GM12878 (cell line): ENCODE measurements around the gene DMKN. TPM values are rescaled to one million over a fixed set of nuclear protein-coding genes. Genes with fewer than 3 reads are reported as not detected.

ENCODE experiments used
- ATAC-seq: fragments of 200-7000 bp; cut with Tn5 transposase; 3 replicates; pipeline ENCODE4 v1.9.1; 2020; ENCODE audit warnings: mild to moderate bottlenecking, moderate library complexity
- BruUV-seq: library from RNA; stranded (reverse); fragments of 400-500 nt; replicated peaks from 2 replicates; lab custom pipeline; 2021; lab: Mats Ljungman, UMichigan
- CTCF ChIA-PET: fragments of 300-600 bp; sonication (Branson Sonifier 250); formaldehyde crosslinking; extraction: SDS; loops from one replicate; lab custom pipeline; 2021; ENCODE audit warnings: inconsistent platforms; lab: Yijun Ruan, JAX
- POLR2A ChIA-PET: fragments of 350-600 bp; formaldehyde crosslinking; extraction: SDS; loops from one replicate; lab custom pipeline; 2021; ENCODE audit warnings: inconsistent platforms; lab: Charles Lee
- RAD21 ChIA-PET: fragments of 300-600 bp; sonication (Branson Sonifier 250); formaldehyde crosslinking; loops from one replicate; lab custom pipeline; 2023; ENCODE audit warnings: antibody characterized with exemption; ENCODE audit not compliant: unreplicated experiment; lab: Charles Lee
- SMC1A ChIA-PET: fragments of 300-600 bp; sonication (Branson Sonifier 250); formaldehyde crosslinking; loops from one replicate; lab custom pipeline; 2023; ENCODE audit not compliant: unreplicated experiment, uncharacterized antibody; lab: Charles Lee
- DNase-seq: peaks from one replicate; pipeline ENCODE4 v3.0.0-alpha.2; 2011; ENCODE audit warnings: low read depth, low spot score
- FAIRE-seq: peaks from 3 replicates; lab custom pipeline; 2011; peaks lifted over from hg19 to GRCh38; lab: Jason Lieb, UNC
- H2AFZ ChIP-seq: 2 replicates; pipeline ENCODE4 v1.6.0; 2011; ENCODE audit warnings: low read depth, low read length, control low read depth; ENCODE audit not compliant: control insufficient read depth
- H3K27ac ChIP-seq: 2 replicates; pipeline ENCODE4 v1.5.1; 2011; ENCODE audit warnings: control low read depth; ENCODE audit not compliant: control insufficient read depth, insufficient read depth
- H3K27me3 ChIP-seq, 2 experiments: replicated peaks in 1 of 2; 2 replicates each; pipeline versions ENCODE4 v1.6.0 to v1.6.1; 2011; ENCODE audit warnings: low read length in 1 of 2; ENCODE audit not compliant: control insufficient read depth in 2 of 2, insufficient read depth in 2 of 2
- H3K36me3 ChIP-seq, 2 experiments: 2 replicates each; pipeline ENCODE4 v1.5.1; 2011; ENCODE audit warnings: low read length in 1 of 2; ENCODE audit not compliant: control insufficient read depth in 2 of 2, insufficient read depth in 2 of 2
- H3K4me1 ChIP-seq: 2 replicates; pipeline ENCODE4 v1.6.1; 2011; ENCODE audit warnings: mild to moderate bottlenecking, low read length, moderate library complexity, mixed read lengths; ENCODE audit not compliant: control insufficient read depth, insufficient read depth
- H3K4me2 ChIP-seq: 2 replicates; pipeline ENCODE4 v1.6.0; 2011; ENCODE audit warnings: control low read depth; ENCODE audit not compliant: control insufficient read depth, insufficient read depth
- H3K4me3 ChIP-seq: fragments of 200-600 bp; sonication (generic); 2 replicates; pipeline ENCODE4 v1.5.1; 2016
- H3K79me2 ChIP-seq: 2 replicates; pipeline ENCODE4 v1.6.0; 2011; ENCODE audit warnings: low read length; ENCODE audit not compliant: control insufficient read depth, insufficient read depth
- H3K9ac ChIP-seq: 2 replicates; pipeline ENCODE4 v1.8.0; 2011; ENCODE audit warnings: low read length, control low read depth, mixed read lengths; ENCODE audit not compliant: control insufficient read depth, insufficient read depth
- H3K9me3 ChIP-seq: replicated peaks from 3 replicates; pipeline ENCODE4 v1.5.1; 2011; ENCODE audit warnings: mild to moderate bottlenecking, low read length; ENCODE audit not compliant: control insufficient read depth, insufficient read depth
- H4K20me1 ChIP-seq: 2 replicates; pipeline ENCODE4 v1.6.0; 2011; ENCODE audit not compliant: control insufficient read depth, insufficient read depth
- ASH2L ChIP-seq: fragments of 300-600, 200-600 bp; sonication (generic); IDR thresholded peaks from 2 replicates; pipeline ENCODE4 v1.6.1; 2017; ENCODE audit warnings: low read depth, mild to moderate bottlenecking, borderline replicate concordance
- CEBPB ChIP-seq, 2 experiments: fragments of 150-350 bp in 1 of 2; IDR thresholded peaks; 2 replicates each; pipeline ENCODE4 v1.6.1; 2012 to 2014; ENCODE audit warnings: low read depth in 2 of 2, low read length in 2 of 2, borderline replicate concordance in 1 of 2, inconsistent platforms in 1 of 2
- CREB1 ChIP-seq: IDR thresholded peaks from 2 replicates; pipeline ENCODE4 v1.6.1; 2012; ENCODE audit warnings: low read depth, mild to moderate bottlenecking, inconsistent platforms
- EGR1 ChIP-seq, 2 experiments: IDR thresholded peaks; 1 replicate in 1 of 2; 2 replicates in 1 of 2; pipeline ENCODE4 v1.6.1; 2011 to 2012; ENCODE audit warnings: low read depth in 2 of 2, low read length in 2 of 2, borderline replicate concordance in 1 of 2, mild to moderate bottlenecking in 1 of 2, moderate library complexity in 1 of 2
- IKZF2 ChIP-seq, 2 experiments: fragments of 450-650 bp; IDR thresholded peaks; 2 replicates each; pipeline ENCODE4 v1.6.1; 2017; ENCODE audit warnings: mild to moderate bottlenecking in 2 of 2, moderate library complexity in 2 of 2
- IRF4 ChIP-seq: IDR thresholded peaks from 2 replicates; pipeline ENCODE4 v1.6.1; 2011; ENCODE audit warnings: low read depth, low read length
- JUNB ChIP-seq: IDR thresholded peaks from 2 replicates; pipeline ENCODE4 v1.6.1; 2016; ENCODE audit warnings: antibody characterized with exemption, mild to moderate bottlenecking
- MYC ChIP-seq: IDR thresholded peaks from 2 replicates; pipeline ENCODE4 v1.6.1; 2011; ENCODE audit warnings: mild to moderate bottlenecking, low read length, moderate library complexity, inconsistent platforms; ENCODE audit not compliant: insufficient read depth, insufficient replicate concordance, insufficient read length, severe bottlenecking
- NR2C1 ChIP-seq: fragments of 450-650 bp; IDR thresholded peaks from 2 replicates; pipeline ENCODE4 v1.6.1; 2017; ENCODE audit warnings: antibody characterized with exemption, mild to moderate bottlenecking, moderate library complexity
- POLR2A ChIP-seq: IDR thresholded peaks from 2 replicates; pipeline ENCODE4 v1.6.1; 2011; ENCODE audit warnings: low read depth, mild to moderate bottlenecking, low read length
- SMAD5 ChIP-seq: IDR thresholded peaks from 2 replicates; pipeline ENCODE4 v1.6.1; 2016; ENCODE audit warnings: antibody characterized with exemption, low read depth
- TARDBP ChIP-seq: IDR thresholded peaks from 2 replicates; pipeline ENCODE4 v1.6.1; 2016; ENCODE audit warnings: borderline replicate concordance
- ZNF217 ChIP-seq: fragments of 450-650 bp; IDR thresholded peaks from 2 replicates; pipeline ENCODE4 v1.6.1; 2017; ENCODE audit warnings: antibody characterized with exemption, mild to moderate bottlenecking
- WGBS: methylation state at CpG from one replicate; pipeline ENCODE4 v1.1.6; 2016; ENCODE audit warnings: low lambda C conversion rate; ENCODE audit not compliant: insufficient replicate concordance, insufficient coverage; ENCODE audit errors: missing lambda C conversion rate; 5-methylcytosine and 5-hydroxymethylcytosine counted together
- in situ Hi-C: fragments of 300-500 bp; cut with MboI; formaldehyde crosslinking; loops from 9 replicates; pipeline ENCODE4 v1.14.3; 2018; ENCODE audit warnings: mixed read lengths
- intact Hi-C: fragments of 100-400 bp; cut with micrococcal nuclease; formaldehyde crosslinking; loops from one replicate; pipeline ENCODE4 v1.14.2; 2022; ENCODE audit not compliant: unreplicated experiment
- polyA plus RNA-seq, 11 experiments: library from polyadenylated mRNA; depleted of rRNA in 4 of 11; unstranded in 6 of 11; stranded (reverse) in 5 of 11; fragments of >200 nt; fragmentation: Nextera tagmentation in 4 of 11; fragmentation: Illumina TruSeq in 1 of 11; extraction: Ambion mirVana in 4 of 11; extraction: Trizol in 1 of 11; gene quantifications; 1 replicate in 1 of 11; 2 replicates in 10 of 11; pipeline versions ENCODE4 v1.2.1 to v1.2.3, GENCODE V29; 2011 to 2016; ENCODE audit warnings: inconsistent platforms in 2 of 11, missing spikeins in 2 of 11, low read depth in 1 of 11
- total RNA-seq, 4 experiments: library from RNA; depleted of rRNA in 3 of 4; stranded (reverse); fragments of >200 nt in 3 of 4; fragmentation: Illumina TruSeq in 1 of 4; extraction: Trizol in 1 of 4; gene quantifications; 2 replicates each; pipeline versions ENCODE4 v1.2.1 to v1.2.3, GENCODE V29; 2013 to 2021
- TF ChIP-seq, protein P1 (sequence below): fragments of 450-650 bp; IDR thresholded peaks from 2 replicates; pipeline ENCODE4 v1.6.1; 2017; ENCODE audit warnings: mild to moderate bottlenecking, low read depth, inconsistent platforms; ENCODE audit not compliant: poor library complexity, severe bottlenecking

DMKN gene
- total and polyA plus RNA-seq, 10 of the 15 experiments (the other 5 are each of a cell fraction or from before 2014, with no cell fraction given) = 36.4 to 114 (median 58.6) TPM

DNA sequence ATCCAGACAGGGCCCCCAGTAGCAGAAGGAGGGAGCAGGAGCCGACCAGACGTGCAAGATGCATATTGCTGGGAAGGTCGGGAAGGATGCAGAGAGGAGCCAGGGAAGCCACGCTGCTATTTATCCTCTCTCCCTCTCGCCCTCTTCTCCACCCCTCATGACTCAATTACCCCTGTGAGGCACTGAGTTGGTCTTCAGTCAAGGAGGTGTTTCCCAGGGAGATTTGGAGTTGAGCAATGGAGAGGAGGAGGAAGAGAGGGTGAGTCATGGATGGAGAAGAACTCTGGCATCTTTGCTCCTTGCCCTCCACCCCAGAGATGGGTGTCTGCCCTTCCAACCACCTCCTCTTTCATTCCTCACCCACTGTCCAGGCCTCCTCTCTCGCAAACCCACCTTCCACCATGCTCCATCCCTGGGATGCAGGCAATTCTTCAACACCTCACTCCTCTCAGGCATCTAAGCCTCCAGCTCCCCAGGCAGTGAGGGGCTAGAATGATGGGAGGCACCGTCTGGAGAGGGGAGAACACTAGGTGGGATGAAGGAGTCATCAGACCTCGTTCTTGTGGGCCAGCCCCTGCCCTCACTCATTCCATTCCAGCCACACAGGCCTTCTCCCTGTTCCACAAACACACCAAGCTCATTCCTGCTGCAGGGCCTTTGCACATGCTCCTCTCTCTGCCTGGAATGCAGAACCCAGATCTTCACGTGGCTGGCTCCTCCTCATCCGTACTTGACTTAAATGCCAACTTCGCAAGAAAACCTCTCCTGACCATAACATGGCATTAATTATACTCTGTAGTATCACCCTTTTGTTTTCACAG, 15.0 kb upstream of the DMKN start, which contains the start of gene SBSN:
SBSN (minus strand) TSS at position 94 of the 821 bp plus-strand sequence; CDS start at position 64, 30 bp downstream.
- no peaks in the 10 kb centered on the region for H4K20me1 ChIP-seq
- ChIA-PET SMC1A (no interaction called here), CTCF (interaction anchor here (0.9 to 3.3 kb wide), 3 partner anchors 8 to 20 kb away, joined by 3 to 11 read pairs (median 7); no protein-coding TSS in a partner anchor), RAD21 (no interaction called here), POLR2A (no interaction called here)
- intact Hi-C loops = no loop called here
- no peak within 1 kb of the TSS for H3K4me2 ChIP-seq
- no peak within 1 kb of the TSS for H3K9ac ChIP-seq
- H3K4me3 ChIP-seq = no peak within 1 kb of the TSS
- DNase-seq = no peak
- H2AFZ ChIP-seq = no peak within 1 kb of the TSS
- ATAC-seq = no peak
- no TSS peak for BruUV-seq
- peaks cover 2% of the 10 kb centered on the region; the same call in 1 of the 2 replicates for H3K4me1 ChIP-seq
- peaks cover 0 to 13% of the 10 kb centered on the region in 2 experiments; a peak in 3 of 4 replicates for H3K27me3 ChIP-seq
- TF ChIP-seq MYC (no peak), NR2C1 (no peak), ZNF217 (no peak), JUNB (no peak), IKZF2 (IDR thresholded peaks at IDR 0.05) (no peak), SMAD5 (no peak), CREB1 (no peak), ASH2L (no peak), IRF4 (no peak), CEBPB (IDR thresholded peaks at IDR 0.05; ENCODE audit: borderline replicate concordance in 1 of 2, low read depth in 2 of 2, low read length in 2 of 2) (no peak), POLR2A (no peak), EGR1 (IDR thresholded peaks at IDR 0.05; ENCODE audit: borderline replicate concordance in 1 of 2, low read depth in 2 of 2, low read length in 2 of 2) (no peak), TARDBP (no peak)
- TF ChIP-seq, protein P1, sequence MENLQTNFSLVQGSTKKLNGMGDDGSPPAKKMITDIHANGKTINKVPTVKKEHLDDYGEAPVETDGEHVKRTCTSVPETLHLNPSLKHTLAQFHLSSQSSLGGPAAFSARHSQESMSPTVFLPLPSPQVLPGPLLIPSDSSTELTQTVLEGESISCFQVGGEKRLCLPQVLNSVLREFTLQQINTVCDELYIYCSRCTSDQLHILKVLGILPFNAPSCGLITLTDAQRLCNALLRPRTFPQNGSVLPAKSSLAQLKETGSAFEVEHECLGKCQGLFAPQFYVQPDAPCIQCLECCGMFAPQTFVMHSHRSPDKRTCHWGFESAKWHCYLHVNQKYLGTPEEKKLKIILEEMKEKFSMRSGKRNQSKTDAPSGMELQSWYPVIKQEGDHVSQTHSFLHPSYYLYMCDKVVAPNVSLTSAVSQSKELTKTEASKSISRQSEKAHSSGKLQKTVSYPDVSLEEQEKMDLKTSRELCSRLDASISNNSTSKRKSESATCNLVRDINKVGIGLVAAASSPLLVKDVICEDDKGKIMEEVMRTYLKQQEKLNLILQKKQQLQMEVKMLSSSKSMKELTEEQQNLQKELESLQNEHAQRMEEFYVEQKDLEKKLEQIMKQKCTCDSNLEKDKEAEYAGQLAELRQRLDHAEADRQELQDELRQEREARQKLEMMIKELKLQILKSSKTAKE = no peak
- H3K79me2 ChIP-seq = no peaks in the 10 kb centered on the region
- WGBS = 17% methylated on average over 10 of the region's 11 CpGs
- H3K27ac ChIP-seq = no peak within 1 kb of the TSS
- no peaks in the 10 kb centered on the region for H3K36me3 ChIP-seq
- no peaks in the 10 kb centered on the region for H3K9me3 ChIP-seq
- FAIRE-seq = no peak
- in situ Hi-C loops = no loop called here
